ENCODE results near the gene CA7. TPM values are rescaled to one million over a fixed set of nuclear protein-coding genes. Genes with fewer than 3 reads are reported as not detected.
A peak's percentile ranks its signal among the peaks of the same experiment; 100 is the strongest.
"Not testable (repeated sequence)": the region's sequence is repeated elsewhere in the genome, so short reads cannot be mapped to it uniquely, and the experiment has no call there.

The CA7 gene
- total RNA-seq, 2 experiments from 2014 or later = 0.12 TPM; not detected in 1

DNA sequence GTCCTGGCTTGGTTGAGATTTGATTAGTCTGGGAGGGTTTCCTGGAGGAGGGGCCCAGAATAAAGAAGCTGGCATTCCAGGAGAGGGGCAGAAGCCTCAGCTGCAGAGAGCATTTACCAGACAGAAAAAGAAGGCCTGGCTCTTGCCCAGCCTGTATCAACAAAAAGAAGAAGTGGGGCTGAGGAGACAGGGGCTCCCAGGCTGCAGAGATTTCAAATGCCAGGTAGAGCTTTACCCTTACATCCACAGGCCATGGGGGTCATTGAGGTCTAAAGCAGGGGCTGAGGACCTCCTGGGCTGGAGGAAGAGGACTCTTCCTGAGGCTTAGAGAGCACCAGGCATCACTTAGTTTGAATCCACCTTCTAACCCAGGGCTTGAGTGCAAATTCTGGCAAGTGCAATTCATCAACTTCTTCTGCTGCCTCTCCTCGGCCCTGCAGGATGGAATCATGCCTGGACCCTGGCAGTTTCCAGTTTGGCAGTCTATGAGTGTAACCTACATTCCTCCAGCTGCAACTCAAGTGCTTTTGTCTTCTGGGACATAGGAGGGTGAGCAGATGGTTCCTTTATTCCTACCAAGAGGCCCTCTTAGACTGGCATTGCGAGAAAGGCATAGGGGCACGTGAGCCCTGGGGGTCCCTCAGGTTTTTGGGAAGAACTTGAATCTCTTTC, 15.3 kb downstream of the CA7 start:
- ChIA-PET POLR2A (no interaction called here), CTCF (interaction anchor here (0.6 to 1.9 kb wide), 2 partner anchors 12 to 28 kb away, joined by 4 to 10 read pairs; partner anchors contain the start of gene NAE1)
- intact Hi-C loops (cut with micrococcal nuclease) = no loop called here
- Mint-ChIP-seq H3K27me3 (no peaks in the 10 kb centered on the region), H3K9me3 (no peaks in the 10 kb centered on the region), H3K36me3 (no peaks in the 10 kb centered on the region), H3K4me3 (no peak overlapping the region), H3K27ac (no peak overlapping the region), H3K4me1 (ENCODE audit: low read depth) (no peaks in the 10 kb centered on the region)
- DNase-seq = no peak

DNA sequence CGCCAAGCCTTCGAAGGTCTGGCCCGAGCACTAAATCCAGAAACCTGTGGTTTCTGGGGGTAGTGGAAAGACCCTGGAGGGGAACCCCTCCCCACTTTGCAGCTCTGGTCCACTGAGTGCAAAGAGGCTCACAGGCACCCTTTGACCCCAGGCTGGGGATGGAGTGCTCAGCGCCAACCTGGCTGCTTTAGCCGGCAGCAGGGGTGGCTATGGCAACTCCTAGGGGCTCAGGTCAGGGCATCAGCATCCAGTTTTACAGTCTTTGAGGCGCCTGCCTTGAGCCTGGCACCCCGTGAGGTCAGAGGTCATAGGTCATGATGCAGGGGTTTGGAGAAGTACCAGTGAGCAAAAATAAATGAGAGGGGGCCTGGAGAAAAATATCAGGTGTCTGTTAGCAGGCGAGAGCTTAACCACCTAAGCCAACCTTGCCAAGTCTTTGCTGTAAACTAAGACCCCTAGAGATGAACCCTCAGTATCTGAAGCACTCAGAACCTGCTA, 17.9 kb downstream of the CA7 start:
- no peaks in the 10 kb centered on the region for H3K4me1 Mint-ChIP-seq (ENCODE audit: low read depth)
- ChIA-PET CTCF (interaction anchor here (0.6 to 2.4 kb wide), 6 partner anchors 9 to 487 kb away, joined by 3 to 15 read pairs (median 4); partner anchors contain the start of genes DYNC1LI2 and NAE1), POLR2A (no interaction called here)
- DNase-seq = no peak
- intact Hi-C loops (cut with micrococcal nuclease) = no loop called here
- no peaks in the 10 kb centered on the region for H3K36me3 Mint-ChIP-seq
- no peaks in the 10 kb centered on the region for H3K9me3 Mint-ChIP-seq
- no peaks in the 10 kb centered on the region for H3K27me3 Mint-ChIP-seq
- no peak overlapping the region for H3K4me3 Mint-ChIP-seq
- no peak overlapping the region for H3K27ac Mint-ChIP-seq

DNA sequence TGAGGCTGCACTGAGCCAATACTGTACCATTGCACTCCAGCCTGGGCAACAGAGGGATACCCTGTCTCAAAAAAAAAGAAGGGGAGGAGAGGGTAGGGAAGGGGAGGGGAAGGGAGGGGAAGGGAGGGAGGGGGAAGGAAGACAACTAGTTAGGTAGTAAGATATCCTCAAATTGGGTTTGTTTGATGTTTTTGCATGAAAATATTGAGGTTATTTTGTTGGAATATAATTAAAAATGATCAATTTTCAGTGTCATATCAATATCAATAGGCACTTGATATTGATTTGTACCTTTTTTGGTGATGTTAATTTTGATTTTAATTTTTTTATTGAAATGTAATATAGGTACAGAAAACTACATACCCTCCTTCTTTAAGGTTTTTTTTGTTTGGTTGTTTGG, 19.5 kb downstream of the CA7 start:
- Mint-ChIP-seq H3K9me3 (no peaks in the 10 kb centered on the region), H3K4me3 (no peak overlapping the region), H3K4me1 (ENCODE audit: low read depth) (peaks cover 4% of the 10 kb centered on the region), H3K27ac (no peak overlapping the region), H3K36me3 (no peaks in the 10 kb centered on the region), H3K27me3 (no peaks in the 10 kb centered on the region)
- no peak for DNase-seq
- CTCF ChIA-PET = interaction anchor here (0.6 to 2.4 kb wide), 2 partner anchors 33 to 37 kb away, joined by 3 to 15 read pairs; partner anchors contain the start of gene NAE1
- POLR2A ChIA-PET = no interaction called here
- intact Hi-C loops (cut with micrococcal nuclease) = no loop called here

DNA sequence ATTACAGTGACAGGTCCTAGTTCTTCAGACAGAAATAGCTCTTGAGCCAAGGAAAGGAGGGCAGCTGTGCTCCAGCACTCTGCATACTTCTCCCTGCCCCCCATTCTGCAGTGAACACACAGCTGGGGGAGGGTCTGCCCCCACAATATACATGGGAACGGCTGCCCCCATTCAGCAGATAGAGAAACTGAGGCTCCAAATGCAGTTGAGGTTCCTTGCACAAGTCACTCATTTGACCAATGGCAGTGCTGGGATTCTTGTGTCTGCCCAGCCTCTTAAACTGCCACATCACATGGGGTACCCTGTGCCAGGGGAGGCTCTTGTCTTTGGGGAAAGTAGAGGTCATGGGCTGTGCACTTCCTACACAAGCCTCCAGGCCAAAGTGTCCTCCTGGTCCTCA, 25.2 kb downstream of the CA7 start:
- H3K27me3 Mint-ChIP-seq = no peaks in the 10 kb centered on the region
- H3K36me3 Mint-ChIP-seq = no peaks in the 10 kb centered on the region
- no peak overlapping the region for H3K27ac Mint-ChIP-seq
- H3K4me3 Mint-ChIP-seq = no peak overlapping the region
- ChIA-PET POLR2A (interaction anchor here (1.3 kb wide), 1 partner anchor 39 kb away, joined by 3 read pairs; the partner anchor contains the start of gene NAE1), CTCF (interaction anchor here (0.8 to 11.4 kb wide), 6 partner anchors 11 to 307 kb away, joined by 3 to 355 read pairs (median 24); partner anchors contain the start of genes NAE1 and PDP2)
- no peak for DNase-seq
- H3K9me3 Mint-ChIP-seq = no peaks in the 10 kb centered on the region
- H3K4me1 Mint-ChIP-seq (ENCODE audit: low read depth) = peaks cover 20% of the 10 kb centered on the region
- intact Hi-C loops (cut with micrococcal nuclease) = loop anchor here (5.0 kb wide), 1 partner anchor 217 kb away; no protein-coding TSS in a partner anchor

DNA sequence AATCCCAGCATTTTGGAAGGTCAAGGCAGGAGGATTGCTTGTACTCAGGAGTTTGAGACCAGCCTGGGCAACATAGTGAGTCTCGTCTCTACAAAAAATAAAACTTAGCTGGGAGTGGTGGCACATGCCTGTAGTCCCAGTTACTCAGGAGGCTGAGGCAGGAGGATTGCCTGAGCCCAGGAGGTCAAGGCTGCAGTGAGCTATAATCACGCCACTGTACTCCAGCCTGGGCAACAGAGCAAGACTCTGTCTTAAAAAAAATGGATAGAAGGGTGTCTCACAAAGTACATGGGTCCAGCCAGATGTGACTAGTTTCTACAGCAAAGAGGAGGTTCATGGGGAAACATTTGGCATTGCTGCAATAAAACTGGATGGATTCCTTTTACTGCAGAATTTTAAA, 27.1 kb downstream of the CA7 start:
- H3K27ac Mint-ChIP-seq, H3K27me3 Mint-ChIP-seq, H3K36me3 Mint-ChIP-seq, DNase-seq, H3K4me3 Mint-ChIP-seq, H3K9me3 Mint-ChIP-seq, POLR2A ChIA-PET: not testable (repeated sequence)
- CTCF ChIA-PET = interaction anchor here (0.6 to 11.4 kb wide), 4 partner anchors 12 to 119 kb away, joined by 4 to 355 read pairs (median 4); partner anchors contain the start of gene NAE1
- H3K4me1 Mint-ChIP-seq (ENCODE audit: low read depth) = peaks cover 38% of the 10 kb centered on the region
- intact Hi-C loops (cut with micrococcal nuclease) = loop anchor here (5.0 kb wide), 3 partner anchors 264 to 464 kb away; no protein-coding TSS in a partner anchor

DNA sequence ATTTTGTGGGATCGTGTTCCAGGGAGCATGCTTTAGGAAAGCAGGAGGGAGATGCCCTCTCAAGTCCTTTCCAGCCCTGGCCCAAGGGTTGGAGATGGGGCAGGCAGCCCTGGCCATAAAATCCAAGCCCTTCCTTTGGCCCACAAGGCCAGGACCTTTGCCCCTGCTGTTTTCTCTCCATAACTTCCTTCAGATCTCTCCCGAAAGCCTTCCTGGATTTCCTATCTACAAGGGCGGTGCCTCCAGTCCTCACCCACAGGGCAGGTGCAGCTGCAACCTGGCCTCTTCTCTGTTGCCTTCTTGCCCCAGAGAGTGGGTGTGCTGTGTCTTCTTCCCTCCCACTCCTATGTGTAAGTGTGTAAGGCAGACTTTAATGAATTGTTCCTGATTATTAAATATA, 27.6 kb downstream of the CA7 start:
- intact Hi-C loops (cut with micrococcal nuclease) = loop anchor here (2.0 to 5.0 kb wide), 5 partner anchors 121 to 465 kb away; partner anchors contain the start of genes DYNC1LI2, FBXL8 and TRADD
- Mint-ChIP-seq H3K27ac (no peak overlapping the region), H3K27me3 (no peaks in the 10 kb centered on the region), H3K9me3 (peaks cover 5% of the 10 kb centered on the region), H3K4me1 (ENCODE audit: low read depth) (peaks cover 41% of the 10 kb centered on the region), H3K36me3 (peaks cover 5% of the 10 kb centered on the region), H3K4me3 (no peak overlapping the region)
- POLR2A ChIA-PET = interaction anchor here (1.6 to 1.7 kb wide), 2 partner anchors 10 to 41 kb away, joined by 9 to 14 read pairs; partner anchors contain the start of gene NAE1
- CTCF ChIA-PET = interaction anchor here (1.1 to 11.4 kb wide), 6 partner anchors 9 to 144 kb away, joined by 3 to 355 read pairs (median 4); partner anchors contain the start of gene NAE1
- DNase-seq = no peak

DNA sequence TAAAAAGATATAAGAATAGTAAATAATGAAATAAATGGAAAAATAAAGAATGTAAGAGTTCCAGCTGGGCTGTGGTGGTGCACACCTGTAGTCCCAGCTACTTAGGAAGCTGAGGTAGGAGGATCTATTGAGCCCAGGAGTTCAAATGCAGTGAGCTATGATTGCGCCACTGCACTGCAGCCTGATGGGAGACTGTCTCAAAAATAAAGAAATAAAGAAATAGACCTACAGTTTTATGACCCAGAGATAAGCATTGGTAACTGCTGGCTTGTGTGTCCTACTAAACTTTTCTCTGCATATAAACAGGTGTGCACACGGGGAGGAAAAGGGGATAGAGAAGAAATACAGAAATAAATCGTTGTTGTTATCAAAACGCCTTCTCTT, 28.3 kb downstream of the CA7 start:
- peak overlapping the region; percentile 69 for H3K27ac Mint-ChIP-seq
- ChIA-PET POLR2A (interaction anchor here (0.9 to 1.7 kb wide), 4 partner anchors 9 to 309 kb away, joined by 3 to 14 read pairs (median 6); partner anchors contain the start of gene NAE1), CTCF (interaction anchor here (0.6 to 11.4 kb wide), 15 partner anchors 9 to 466 kb away, joined by 3 to 355 read pairs (median 4); partner anchors contain the start of genes DYNC1LI2, NAE1 and RRAD)
- H3K36me3 Mint-ChIP-seq = peaks cover 5% of the 10 kb centered on the region
- intact Hi-C loops (cut with micrococcal nuclease) = loop anchor here (2.0 to 5.0 kb wide), 5 partner anchors 122 to 465 kb away; partner anchors contain the start of genes DYNC1LI2, FBXL8 and TRADD
- H3K9me3 Mint-ChIP-seq = peaks cover 5% of the 10 kb centered on the region
- peaks cover 44% of the 10 kb centered on the region for H3K4me1 Mint-ChIP-seq (ENCODE audit: low read depth)
- peak overlapping the region; percentile 74 for H3K4me3 Mint-ChIP-seq
- DNase-seq = no peak
- H3K27me3 Mint-ChIP-seq = no peaks in the 10 kb centered on the region

DNA sequence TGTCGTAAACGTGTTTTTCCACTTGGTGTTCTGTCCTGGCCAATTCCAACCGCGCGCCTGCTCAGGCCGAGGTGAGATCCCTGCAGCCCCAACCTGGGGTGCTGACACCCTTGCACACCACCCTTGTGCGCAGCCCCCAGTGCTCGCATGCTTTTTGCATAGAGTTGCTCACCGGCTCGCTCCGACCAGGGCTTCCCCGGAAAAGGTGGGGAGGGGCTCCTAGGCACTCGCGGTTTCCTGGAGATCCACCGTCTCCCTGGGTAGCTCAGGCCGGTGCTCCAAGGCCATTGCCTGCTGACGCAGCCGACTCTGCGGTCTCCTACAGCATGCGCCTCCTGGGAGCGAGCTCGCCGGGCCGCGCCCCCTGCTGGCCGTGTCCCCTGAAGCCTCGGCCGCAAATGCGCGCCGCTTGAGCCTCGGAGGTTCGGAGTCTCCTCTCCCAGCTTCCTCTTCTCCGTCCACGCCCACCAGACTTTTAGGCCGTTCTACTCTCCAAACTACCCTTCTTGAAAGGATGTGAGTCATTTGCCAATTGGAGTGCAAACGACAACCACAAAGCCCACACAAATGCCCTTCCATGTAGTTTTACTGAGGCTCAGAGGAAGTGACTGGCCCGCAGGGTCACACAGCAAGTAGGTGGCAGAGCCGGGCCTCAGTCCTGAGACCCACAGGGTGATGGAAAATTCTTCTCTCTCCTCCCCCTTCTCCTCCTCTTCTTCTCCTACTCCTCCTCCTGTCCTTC, 28.9 kb downstream of the CA7 start:
- peak; percentile 96 for DNase-seq
- peaks cover 8% of the 10 kb centered on the region for H3K36me3 Mint-ChIP-seq
- H3K4me1 Mint-ChIP-seq (ENCODE audit: low read depth) = peaks cover 46% of the 10 kb centered on the region
- H3K9me3 Mint-ChIP-seq = peaks cover 8% of the 10 kb centered on the region
- no peaks in the 10 kb centered on the region for H3K27me3 Mint-ChIP-seq
- peak overlapping the region; percentile 74 for H3K4me3 Mint-ChIP-seq
- ChIA-PET CTCF (interaction anchor here (0.6 to 11.4 kb wide), 15 partner anchors 9 to 466 kb away, joined by 3 to 355 read pairs (median 4); partner anchors contain the start of genes DYNC1LI2, NAE1 and RRAD), POLR2A (interaction anchor here (0.7 to 1.7 kb wide), 5 partner anchors 9 to 309 kb away, joined by 3 to 14 read pairs (median 4); partner anchors contain the start of gene NAE1)
- H3K27ac Mint-ChIP-seq = peak overlapping the region; percentile 69
- intact Hi-C loops (cut with micrococcal nuclease) = loop anchor here (1.0 to 5.0 kb wide), 7 partner anchors 43 to 466 kb away; partner anchors contain the start of genes DYNC1LI2, FBXL8, NAE1 and TRADD

DNA sequence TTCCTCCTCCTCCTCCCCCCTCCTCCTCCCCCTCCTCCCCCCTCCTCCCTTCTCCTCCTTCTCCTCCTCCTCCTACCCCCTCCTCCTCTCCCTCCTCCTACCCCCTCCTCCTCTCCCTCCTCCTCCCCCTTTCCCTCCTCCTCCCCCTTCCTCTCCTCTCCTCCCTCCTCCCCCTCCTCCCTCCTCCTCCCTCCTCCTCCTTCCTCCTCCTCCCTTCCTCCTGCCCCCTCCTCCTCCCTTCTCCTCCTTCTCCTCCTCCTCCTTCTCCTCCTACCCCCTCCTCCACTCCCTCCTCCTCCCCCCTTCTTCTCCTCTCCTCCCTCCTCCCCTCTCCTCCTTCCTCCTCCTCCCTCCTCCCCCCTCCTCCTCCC, 29.5 kb downstream of the CA7 start:
- no peaks in the 10 kb centered on the region for H3K27me3 Mint-ChIP-seq
- H3K27ac Mint-ChIP-seq = peak overlapping the region; percentile 96
- H3K4me3 Mint-ChIP-seq = no peak overlapping the region
- intact Hi-C loops (cut with micrococcal nuclease) = loop anchor here (1.0 to 5.0 kb wide), 8 partner anchors 43 to 466 kb away; partner anchors contain the start of genes DYNC1LI2, FBXL8, NAE1 and TRADD
- peaks cover 8% of the 10 kb centered on the region for H3K36me3 Mint-ChIP-seq
- DNase-seq = no peak
- CTCF ChIA-PET = interaction anchor here (1.1 to 11.4 kb wide), 8 partner anchors 8 to 467 kb away, joined by 3 to 355 read pairs (median 4); partner anchors contain the start of genes NAE1 and RRAD
- peaks cover 8% of the 10 kb centered on the region for H3K9me3 Mint-ChIP-seq
- POLR2A ChIA-PET = interaction anchor here (0.7 to 2.3 kb wide), 6 partner anchors 8 to 310 kb away, joined by 3 to 14 read pairs (median 6); partner anchors contain the start of gene NAE1
- H3K4me1 Mint-ChIP-seq (ENCODE audit: low read depth) = peaks cover 51% of the 10 kb centered on the region

DNA sequence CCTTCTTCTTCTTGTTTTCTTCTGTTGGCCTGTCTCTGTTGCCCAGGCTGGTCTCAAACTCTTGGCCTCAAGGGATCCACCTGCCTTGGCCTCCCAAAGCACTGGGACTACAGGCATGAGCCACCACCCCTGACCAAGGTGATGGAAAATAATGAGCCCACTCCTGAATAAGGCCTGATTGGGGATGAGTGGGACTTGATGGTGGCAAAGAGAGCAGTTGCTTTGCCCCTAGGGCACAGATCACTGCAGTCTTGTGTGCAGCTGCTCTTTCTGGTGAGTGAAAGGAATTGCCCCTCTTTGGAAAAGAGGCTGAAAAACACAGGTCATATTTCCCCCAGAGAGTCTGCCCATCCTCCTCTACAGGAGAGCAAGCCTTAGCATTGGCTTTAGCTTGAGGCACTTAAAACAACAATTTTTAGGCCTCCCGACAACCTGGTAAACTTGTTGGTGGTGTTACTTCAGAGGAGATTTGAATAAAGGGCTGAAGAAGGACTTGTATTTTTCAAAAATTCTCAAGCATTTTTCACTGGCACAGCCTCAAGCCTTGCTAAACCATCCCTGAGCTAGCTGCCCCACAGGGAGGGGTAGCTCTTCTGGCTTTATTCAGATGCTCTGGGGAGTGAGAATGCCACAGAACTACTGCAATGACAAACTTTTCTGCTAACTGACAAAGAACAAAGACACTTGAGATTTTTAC, 30.0 kb downstream of the CA7 start:
- Mint-ChIP-seq H3K36me3 (peaks cover 8% of the 10 kb centered on the region), H3K4me3 (peak overlapping the region; percentile 46), H3K9me3 (peaks cover 8% of the 10 kb centered on the region), H3K27ac (peak overlapping the region; percentile 96), H3K27me3 (no peaks in the 10 kb centered on the region), H3K4me1 (ENCODE audit: low read depth) (peaks cover 52% of the 10 kb centered on the region)
- CTCF ChIA-PET = interaction anchor here (1.1 to 11.4 kb wide), 8 partner anchors 21 to 289 kb away, joined by 3 to 355 read pairs (median 4); partner anchors contain the start of genes DYNC1LI2 and NAE1
- POLR2A ChIA-PET = interaction anchor here (0.8 to 2.3 kb wide), 2 partner anchors 44 to 607 kb away, joined by 3 to 9 read pairs; partner anchors contain the start of genes ATP6V0D1 and NAE1
- peak; percentile 57 for DNase-seq
- intact Hi-C loops (cut with micrococcal nuclease) = loop anchor here (2.0 to 5.0 kb wide), 4 partner anchors 267 to 467 kb away; no protein-coding TSS in a partner anchor
